Activated gamma-delta T cell treated with anti-CD3 and anti-CD28 coated beads, Interleukin-2, amount 50 U/mL, for 16 hours (primary cell): ENCODE results near the gene IL9R.

Source experiments
- DNase-seq: peaks from one replicate; pipeline ENCODE4 v3.0.0-alpha.2; 2020; ENCODE audit warnings: low read depth

Gene IL9R

GRCh38 chrX:156030474-156030873, 33.0 kb downstream of the IL9R start:
- DNase-seq = peak; percentile 16
